ENCODE data around the gene CAPN5.
"Not testable (repeated sequence)": the region's sequence is repeated elsewhere in the genome, so short reads cannot be mapped to it uniquely, and the experiment has no call there.

The CAPN5 gene

DNA sequence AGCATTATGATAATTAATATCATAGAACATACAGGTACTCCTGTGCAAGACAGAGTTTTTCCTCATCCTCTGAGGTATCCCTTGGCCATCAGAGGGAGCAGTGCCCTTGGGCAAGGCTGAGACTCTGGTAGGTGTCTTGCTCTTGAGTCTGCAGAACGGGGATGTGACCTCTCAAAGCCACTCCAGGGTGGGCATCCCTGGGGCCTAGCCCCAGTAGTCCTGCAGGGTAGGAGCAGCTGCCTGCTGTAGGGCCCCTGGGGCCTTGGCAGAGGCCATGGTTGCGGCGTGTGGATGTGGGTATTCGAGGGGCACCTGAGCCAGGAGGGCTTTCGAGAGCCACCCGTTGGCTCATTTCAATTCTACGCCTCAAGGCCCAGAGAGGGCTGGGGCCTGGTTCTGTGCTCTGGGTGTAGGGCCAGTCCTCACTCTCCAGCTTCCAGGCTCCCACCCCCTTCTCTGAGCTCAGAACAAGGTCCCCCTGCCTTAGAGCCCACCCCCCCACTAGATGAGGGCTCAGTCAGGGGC is 28.1 kb downstream of the CAPN5 start:
- DNase-seq (ENCODE audit: extremely low read depth in 1 of 2, low read depth in 1 of 2), result no peak

DNA sequence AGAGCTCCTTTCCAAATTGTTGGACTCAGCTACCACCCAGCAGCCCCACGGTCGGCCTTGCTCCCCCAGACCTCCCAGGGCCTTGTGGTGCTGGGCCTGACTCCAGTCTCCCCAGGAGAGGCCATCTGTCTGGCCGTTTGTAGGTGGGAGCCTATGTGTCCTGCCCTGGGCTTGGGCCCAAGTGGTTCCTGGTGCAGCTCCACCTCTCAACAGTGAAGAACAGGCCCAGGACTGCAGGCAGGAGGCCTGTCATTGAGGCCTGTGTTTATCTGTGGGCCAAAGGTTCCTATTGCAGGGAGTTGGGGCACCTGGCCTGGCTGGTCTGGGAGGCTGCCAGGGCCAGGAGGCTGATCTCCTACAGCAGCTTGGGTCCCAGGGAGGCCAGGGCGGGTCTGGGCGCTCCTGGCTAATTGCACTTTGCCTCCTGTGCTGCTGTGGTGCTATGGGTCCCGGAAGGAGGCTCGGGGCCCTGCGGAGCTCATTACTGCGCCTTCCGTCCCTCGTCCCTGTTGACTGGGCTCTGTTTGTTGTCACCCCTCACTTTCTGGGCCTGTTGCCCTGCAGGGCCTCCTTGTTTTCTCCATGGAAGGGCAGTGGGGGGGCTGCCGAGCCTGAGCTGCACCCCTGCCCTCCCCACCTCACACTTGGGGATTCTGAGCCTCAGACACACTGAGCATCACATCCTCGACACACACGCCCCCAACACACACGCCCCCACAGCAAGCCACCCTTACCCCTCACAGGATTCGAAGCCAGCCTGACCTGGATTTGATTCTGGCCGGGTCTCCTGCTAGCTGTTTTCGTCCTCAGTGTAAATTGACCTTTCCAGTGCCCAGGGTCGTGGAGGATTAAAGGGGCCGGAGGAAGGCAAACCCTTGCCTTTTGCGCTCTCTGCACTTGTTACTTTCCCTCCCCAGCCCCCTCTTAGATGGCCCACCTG is 29.1 kb downstream of the CAPN5 start:
- no peak for DNase-seq (ENCODE audit: extremely low read depth in 1 of 2, low read depth in 1 of 2)

DNA sequence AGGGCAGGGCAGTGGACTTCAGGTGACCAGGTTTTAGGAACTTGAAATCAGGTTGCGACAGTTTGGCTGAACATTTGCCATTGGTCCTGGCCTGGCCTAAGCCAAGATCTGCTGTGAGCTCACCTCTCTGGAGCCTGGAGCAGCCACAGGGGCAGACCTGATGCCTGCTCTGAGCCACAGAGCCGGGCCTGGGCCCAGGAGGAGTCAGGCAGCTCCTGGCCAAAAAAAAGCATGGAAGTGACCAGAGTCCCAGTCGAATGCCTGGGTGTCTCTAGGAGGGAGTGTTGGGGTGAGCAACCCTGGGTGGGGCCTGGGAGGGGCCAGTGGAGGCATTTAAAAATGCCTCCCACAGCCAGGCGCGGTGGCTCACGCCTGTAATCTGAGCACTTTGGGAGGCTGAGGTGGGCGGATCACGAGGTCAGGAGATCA is 29.8 kb downstream of the CAPN5 start:
- no peak for DNase-seq (ENCODE audit: extremely low read depth in 1 of 2, low read depth in 1 of 2)

DNA sequence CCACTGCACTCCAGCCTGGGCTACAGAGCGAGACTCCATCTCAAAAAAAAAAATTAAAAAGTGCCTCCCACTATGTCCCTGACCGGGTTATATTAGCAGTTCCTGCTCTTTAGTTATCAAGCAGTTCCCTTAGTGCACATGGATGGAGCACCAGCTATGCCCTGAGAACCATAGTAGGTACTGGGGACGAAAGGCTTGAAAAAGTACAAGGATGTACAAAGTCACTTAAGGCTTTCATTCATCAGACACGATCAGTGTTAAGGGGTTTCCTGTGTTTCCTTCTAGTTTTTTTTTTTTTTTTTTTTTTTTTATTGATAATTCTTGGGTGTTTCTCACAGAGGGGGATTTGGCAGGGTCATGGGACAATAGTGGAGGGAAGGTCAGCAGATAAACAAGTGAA is 30.4 kb downstream of the CAPN5 start:
- DNase-seq (ENCODE audit: extremely low read depth in 1 of 2, low read depth in 1 of 2), result not testable (repeated sequence)

DNA sequence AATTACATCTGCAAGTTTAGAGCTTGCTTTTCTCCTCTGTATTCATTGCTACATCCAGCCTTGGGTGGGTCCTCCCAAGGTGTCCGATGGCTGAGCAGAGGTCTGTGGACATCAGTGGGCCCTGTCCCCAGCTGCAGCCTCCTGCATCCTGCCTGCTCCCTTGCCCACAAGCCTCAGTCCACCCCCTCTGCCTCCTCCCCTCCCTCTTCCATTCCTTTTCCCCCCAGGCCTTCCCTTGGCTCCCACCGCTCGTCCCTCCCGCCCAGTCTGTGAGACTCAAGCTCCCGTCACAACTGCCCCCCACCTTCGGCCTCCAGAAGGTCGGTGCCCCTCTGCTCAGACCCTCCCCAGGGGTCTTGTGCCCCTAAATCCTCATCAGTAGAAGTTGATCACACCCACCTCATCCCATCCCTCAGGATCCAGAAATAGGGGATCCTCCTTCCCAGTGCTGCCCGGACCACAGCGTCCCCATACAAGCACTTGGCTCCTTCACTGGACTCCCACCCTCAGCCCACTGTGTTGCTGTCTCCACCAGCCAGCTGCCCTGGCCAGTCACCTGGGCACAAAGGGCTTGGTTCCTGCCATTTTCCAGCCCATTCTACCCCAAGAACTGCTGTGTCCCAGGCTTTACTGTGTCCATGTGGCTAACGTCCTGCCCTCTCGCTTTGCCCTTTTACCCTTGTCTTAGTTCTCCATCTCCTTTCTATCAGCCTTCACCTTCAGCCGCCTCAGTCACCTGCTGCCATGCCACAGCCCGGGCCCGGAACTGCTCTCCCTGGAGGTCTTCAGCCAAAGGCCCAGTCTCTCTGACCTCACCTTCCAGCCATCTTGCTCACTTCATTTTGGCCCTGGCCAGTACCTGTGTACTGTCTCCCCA is 33.6 kb downstream of the CAPN5 start:
- DNase-seq (ENCODE audit: extremely low read depth in 1 of 2, low read depth in 1 of 2), result no peak

DNA sequence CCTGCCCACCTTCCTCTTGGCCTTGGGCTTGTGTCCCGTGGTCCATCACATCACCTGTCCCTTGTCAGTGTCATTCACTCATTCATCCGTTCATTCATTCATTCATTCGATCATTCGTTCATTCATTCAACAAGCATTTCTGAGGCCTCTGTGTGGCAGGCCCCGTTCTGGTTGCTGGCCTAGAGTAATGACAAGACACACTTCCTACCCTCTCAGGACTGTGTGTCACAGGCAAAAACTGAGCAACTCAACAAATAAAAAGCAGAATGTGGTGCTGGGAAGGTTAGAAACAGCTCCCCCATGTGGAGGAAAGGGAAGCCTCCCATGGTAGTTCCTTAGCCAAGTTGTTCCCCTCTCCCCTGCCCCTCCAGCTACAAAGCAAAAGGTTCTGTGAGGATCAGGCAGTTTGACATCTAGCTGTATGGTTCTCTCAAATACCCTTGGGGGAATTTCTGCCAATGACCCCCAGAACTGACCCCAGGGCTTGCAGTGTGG is 34.3 kb downstream of the CAPN5 start:
- DNase-seq (ENCODE audit: extremely low read depth in 1 of 2, low read depth in 1 of 2), result no peak

DNA sequence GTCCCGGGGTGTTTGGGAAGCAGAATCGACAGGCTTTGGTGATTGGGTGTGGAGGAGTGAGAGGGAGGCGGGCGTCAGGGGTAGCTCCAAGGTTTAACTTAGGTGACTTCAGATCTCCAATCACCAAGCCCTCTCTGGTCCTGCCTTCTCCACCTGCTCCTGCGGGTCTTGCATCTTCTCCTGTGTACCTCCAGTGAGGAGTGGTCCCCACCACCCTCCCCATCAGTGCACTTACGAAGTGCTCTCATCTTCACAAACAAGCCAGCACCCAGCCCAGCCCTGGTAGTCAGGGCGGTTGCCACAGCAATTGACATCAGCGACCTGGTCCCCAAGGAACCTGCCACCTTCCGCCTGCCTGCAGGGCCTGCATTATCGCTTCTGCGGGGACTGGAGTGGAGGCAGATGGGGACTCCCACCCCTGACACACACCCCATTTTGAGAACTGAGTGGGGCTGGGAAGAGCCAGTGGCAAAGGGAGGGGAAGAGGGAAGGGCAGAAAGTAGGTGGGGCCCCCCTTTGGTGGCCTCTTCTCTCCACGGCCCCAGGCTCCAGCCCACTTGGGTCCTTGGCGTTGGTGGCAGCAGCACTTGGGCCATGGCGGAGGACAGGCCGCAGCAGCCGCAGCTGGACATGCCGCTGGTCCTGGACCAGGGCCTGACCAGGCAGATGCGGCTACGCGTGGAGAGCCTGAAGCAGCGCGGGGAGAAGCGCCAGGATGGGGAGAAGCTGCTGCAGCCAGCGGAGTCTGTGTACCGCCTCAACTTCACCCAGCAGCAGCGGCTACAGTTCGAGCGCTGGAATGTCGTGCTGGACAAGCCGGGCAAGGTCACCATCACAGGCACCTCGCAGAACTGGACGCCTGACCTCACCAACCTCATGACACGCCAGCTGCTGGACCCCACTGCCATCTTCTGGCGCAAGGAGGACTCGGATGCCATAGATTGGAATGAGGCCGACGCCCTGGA is 35.8 kb downstream of the CAPN5 start, which contains the start of gene OMP:
TSS of gene OMP (plus strand) at position 595 of the 965 bp plus-strand sequence. CDS start at position 595, 0 bp downstream.
- no peak for DNase-seq (ENCODE audit: extremely low read depth in 1 of 2, low read depth in 1 of 2)

DNA sequence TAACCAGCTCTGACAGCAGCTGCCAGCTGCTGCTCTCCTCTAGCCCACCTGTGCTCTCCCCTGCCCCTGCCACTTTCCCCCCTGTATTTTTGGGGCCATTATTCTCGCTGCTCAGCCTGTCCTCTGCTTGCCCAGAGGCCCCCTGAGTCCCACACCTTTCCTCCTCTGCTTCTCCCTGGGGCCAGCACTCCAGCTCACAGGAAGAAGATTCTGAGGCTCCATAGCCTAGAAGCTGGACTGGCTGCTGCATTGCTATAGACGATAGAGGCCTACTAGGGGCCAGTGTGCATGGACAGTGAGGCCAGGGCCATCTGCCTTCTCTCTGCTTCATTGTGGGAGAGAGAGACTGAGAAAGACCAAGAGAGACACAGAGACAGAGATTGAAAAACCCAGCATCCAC is 36.5 kb downstream of the CAPN5 start:
- DNase-seq (ENCODE audit: extremely low read depth in 1 of 2, low read depth in 1 of 2), result no peak

DNA sequence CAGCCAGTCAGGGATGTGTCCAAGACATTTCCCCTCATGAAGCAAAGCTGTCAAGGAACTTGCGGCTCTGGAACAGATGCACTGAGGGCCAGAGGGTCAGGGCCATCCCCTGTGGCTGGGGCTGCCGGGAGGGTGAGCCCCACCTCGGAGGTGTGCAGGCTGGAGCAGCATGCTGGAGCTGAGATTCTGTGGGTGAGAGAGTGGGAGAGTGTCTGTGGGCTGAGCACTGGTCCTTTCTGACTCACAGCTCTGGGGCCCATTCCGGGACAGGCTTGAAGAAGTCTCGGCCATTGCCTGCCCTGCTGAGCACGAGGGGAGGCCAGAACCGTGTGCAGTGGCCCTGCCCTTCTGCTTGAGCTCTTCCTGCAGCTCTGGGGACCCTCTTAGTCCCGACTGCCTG is 38.0 kb downstream of the CAPN5 start:
- DNase-seq (ENCODE audit: extremely low read depth in 1 of 2, low read depth in 1 of 2), result no peak

DNA sequence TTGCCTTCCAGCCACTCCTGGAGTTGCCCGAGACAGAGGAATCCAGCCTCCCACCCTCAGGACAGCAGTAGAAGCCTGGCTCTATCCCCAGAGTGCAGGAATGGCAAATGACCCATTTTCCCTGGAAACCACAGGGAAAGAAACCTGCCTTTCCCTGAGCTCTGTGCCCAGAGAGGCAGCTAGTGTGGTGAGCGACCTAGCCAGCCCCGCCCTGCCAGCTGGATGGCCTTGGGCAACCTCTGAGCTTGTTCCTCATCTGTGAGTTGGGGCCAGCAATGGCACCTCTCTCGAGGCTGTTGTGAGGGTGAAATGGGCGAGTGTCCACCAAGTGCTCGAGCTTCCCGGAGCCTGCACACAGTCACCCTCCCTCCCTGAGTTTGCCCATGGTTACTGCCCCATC is 39.5 kb downstream of the CAPN5 start:
- no peak for DNase-seq (ENCODE audit: extremely low read depth in 1 of 2, low read depth in 1 of 2)

DNA sequence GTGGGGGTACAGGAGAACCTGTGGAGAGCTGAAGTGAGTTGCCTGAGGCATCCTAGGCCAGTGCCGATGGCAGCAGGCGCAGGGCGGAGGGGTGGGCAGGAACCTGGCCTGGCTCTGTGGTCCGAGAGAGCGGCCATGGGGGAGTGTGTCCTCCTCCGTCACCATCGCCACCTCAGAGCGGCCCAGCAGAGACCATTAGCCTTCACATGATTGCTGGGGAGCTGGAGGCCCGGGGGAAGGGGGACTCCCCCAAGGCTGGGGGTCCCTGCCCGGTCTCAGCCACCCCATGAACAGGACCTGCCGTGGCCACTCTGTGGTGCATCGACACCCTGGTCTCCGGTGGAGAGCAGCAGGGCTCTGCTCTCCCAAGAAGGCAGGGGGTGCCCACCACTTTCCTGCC is 40.0 kb downstream of the CAPN5 start:
- no peak for DNase-seq (ENCODE audit: extremely low read depth in 1 of 2, low read depth in 1 of 2)

DNA sequence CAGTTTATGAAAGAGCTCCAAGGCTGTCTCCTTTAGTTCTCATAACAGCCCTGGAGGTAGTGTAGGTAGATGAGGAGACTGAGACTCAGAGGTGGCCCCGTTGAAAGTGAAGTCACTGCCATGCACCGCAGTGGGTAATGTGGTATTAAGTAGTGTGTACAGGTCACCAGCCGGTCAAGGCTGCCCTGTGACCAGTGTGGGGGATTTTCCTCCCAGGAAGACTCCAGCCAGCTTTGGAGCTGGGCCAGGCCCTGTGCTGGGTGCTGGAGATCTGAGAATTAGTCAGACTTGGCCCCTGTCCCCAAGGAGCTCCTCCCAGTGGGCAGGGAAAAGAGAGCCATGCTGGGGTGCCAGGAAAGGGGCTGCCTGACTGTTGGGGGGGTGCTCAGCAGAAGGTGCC is 41.2 kb downstream of the CAPN5 start:
- no peak for DNase-seq (ENCODE audit: extremely low read depth in 1 of 2, low read depth in 1 of 2)

DNA sequence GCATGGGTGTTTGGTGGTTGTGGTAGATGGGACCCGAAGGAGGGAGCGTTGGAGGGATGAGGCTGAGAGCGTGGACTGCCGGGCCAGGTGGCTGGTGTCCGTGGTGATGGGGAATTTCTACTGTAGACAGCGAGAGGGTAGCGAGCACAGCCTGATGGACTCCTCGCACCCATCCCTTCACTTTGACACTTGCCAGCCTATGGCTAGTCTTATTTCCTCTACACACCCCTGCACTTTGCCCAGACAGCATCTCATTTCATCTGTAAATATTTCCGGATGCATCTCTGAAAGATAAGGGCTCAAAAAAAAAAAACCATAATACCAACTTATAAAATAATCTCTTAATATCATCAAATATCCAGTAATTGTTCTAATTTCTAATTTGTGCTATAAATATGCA is 41.7 kb downstream of the CAPN5 start:
- DNase-seq (ENCODE audit: extremely low read depth in 1 of 2, low read depth in 1 of 2), result no peak

DNA sequence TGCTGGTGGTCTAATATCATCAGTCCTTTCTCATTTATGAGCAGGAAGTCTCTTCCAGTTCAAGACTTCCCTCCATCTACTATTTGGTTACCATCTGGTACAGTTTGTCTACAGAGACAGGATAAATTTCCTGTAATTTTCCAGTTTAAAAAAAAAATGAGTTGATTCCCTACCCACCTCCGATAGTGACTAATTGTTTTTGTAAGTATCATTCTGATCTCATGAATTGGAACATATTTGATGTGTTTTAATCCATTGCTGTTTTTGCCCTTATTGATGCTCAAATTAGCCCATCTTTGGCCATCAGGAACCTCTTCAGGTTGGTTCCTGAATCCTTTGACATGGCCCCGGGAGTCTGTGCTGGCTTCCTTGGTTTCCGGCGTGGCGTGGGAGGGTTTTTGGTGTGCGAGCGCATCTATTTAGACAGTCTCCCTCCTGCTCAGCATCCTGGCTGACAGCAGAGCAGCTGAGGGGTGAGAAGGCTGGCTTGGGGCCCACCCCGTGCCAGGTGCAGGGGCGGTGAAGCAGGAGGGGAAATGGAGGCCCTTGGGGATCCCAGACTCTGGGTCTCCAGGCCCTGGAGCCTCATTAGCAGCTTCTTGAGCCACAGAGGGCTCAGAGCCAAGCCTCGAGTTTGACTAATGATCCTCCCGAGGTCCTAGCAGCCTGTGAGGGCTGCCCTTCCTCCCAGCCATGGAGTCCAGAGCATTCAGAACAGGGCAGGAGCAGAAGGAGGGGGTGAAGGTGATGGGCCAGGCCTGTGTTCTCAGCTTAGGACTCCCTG is 42.7 kb downstream of the CAPN5 start:
- no peak for DNase-seq (ENCODE audit: extremely low read depth in 1 of 2, low read depth in 1 of 2)

DNA sequence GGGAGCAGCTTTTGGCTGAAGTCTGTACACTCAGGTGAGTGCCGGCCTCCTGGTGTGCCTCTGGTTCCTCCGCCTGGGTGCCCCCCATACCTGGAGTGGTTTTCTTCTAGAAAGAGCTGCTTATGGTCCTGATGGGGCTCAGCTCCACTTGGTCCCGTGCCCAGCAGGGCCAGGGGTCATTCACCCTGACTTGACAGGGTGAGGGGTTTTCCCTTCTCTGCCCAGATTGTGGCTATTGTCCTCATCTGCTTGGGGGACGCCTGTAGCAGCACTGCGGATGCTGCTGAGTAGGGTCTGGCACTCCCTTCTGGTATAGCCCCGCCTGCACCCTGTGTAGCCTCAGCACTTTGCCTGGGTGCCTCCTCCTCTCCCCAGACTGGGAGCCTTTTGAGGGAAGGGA is 44.1 kb downstream of the CAPN5 start:
- no peak for DNase-seq (ENCODE audit: extremely low read depth in 1 of 2, low read depth in 1 of 2)

DNA sequence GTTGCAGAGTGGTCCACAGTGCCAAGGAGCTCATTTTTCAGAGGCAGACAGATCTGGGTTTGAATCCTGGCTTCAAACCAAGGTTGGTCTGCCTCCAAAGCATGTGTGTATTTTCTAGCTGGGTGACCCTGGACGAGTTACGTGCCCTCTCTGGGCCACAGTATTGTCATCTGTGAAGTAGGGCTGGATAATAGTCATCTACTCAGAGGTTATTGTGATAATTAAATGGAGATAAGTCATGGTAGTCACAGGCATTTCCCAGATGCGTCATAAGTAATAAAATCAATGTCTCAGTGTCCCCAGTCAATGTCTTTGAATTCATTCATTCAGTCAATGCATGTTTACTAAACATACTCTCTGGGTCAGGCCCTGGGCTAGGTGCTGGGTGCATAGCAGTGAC is 44.5 kb downstream of the CAPN5 start:
- DNase-seq (ENCODE audit: extremely low read depth in 1 of 2, low read depth in 1 of 2), result no peak

DNA sequence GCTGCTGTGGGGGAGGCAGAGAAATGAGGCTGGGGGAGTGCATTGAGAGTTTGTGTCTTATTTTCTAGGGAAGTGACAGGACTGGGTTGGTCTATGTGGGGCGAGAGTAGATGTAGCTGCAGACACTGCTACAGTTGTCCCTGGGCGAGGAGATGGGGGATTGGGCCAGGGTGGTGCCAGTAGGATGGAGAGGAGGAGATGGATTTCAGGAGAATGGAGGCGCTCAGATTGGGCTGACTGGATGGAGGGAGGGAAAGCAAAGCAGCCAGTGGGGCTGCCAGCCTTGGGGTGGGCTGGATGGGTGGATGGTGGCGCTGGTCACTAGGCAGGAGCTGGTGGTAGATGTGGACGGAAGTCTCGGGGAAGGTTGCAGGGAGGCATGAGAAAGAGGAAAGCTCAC is 45.2 kb downstream of the CAPN5 start:
- DNase-seq (ENCODE audit: extremely low read depth in 1 of 2, low read depth in 1 of 2), result no peak

DNA sequence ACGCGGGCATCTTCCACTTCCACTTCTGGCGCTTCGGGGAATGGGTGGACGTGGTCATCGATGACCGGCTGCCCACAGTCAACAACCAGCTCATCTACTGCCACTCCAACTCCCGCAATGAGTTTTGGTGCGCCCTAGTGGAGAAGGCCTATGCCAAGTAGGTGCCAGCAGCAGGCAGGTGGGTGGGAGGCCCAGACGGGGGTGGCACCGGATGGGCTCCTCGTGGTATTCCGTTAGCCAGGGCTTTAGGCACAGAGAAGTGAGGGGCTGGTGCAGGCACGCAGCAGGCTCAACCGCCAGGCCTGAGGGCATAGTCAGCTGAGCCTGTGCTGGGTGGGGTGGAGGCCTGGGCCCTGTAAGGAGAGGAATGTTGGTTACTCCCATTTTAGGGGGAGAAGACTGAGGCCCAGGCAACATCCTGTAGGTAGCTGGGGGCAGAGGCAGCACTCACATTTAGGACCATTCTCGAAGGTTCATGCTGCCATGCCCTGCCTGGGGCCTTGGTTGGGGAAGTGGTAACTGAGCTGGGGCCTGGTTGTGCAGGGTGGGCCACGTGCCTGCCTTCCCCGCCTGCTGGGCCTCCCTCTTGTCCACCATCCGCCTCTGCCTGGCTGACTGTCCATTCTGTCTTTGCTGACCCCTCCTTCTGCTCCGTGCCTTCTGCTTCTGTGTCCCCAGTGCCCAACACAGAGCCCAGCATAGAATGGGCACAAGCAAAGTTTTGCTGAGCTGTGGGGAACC is 46.0 kb downstream of the CAPN5 start:
- no peak for DNase-seq (ENCODE audit: extremely low read depth in 1 of 2, low read depth in 1 of 2)
